GM19043 (cell line): ENCODE data around the gene UBE2D3.

Source experiments
- ATAC-seq: cut with Tn5 transposase; IDR thresholded peaks from one replicate; pipeline ENCODE4 v1.9.1; 2021; ENCODE audit warnings: low read depth; ENCODE audit not compliant: unreplicated experiment

The UBE2D3 gene

DNA sequence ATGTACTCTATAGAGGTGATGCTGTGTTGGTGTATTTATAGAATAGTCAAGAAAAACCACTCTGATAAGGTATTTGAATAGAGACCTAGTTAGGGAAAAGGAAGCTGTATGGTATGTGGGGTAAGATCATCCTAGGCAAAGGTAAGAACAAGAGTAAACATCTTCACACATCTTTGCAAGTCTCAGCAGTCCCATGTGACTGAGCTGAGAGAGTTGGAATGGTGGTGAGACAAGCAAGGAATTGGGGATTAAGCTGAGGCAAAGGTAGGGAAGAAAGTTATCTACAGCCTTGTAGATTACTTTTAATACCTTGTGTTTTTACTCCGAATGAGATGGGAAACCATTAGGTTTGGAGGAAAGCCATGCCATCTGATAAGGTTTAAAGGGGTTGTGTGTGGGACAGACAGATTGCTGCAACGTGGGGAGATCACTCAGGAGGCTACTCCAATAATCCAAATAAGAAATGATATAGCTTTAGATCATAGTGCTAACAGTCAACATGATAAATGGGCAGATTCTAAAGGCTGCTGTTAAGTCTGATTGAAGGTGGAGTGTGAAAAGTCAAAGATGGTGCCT, 34.9 kb downstream of the UBE2D3 start:
- ATAC-seq = no peak

DNA sequence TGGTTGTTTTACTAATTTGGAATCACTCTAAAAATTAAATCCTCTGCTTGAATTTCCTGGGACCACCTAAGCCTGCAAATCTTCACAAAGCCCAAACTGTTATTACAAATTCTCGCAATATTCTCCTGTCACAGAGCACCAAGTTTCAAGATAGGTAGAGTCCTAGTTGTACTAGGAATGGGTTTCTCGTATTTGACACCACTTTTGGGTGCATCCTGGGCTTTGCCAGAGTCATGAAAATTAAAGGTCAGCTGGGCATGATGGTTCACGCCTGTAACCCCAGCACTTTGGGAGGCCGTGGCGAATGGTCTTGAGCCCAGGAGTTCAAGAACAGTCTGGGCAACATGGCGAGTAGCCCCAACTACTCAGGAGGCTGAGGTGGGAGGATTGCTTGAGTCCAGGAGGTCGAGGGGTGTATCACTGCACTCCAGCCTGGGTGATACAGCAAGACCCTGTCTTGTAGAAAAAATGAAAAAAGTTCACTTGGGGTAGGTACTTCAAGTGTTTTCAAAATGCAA, 36.0 kb downstream of the UBE2D3 start:
- no peak for ATAC-seq

DNA sequence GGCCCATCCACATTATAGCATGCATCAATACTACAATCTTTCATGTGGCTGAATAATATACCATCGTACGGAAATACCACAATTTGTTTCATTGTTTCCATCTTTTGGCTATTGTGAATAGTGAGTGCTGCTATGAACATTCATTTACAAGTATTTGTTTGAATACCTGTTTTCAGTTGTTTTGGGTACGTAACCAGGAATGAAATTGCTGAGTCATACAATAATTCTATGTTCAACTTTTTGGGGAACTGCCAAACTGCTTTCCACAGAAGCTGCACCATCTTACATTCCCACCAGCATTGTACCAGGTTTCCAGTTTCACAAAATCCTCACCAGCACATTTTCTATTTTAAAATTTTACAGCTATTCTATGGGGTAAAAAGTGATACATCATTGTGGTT, 38.0 kb downstream of the UBE2D3 start:
- ATAC-seq = no peak

DNA sequence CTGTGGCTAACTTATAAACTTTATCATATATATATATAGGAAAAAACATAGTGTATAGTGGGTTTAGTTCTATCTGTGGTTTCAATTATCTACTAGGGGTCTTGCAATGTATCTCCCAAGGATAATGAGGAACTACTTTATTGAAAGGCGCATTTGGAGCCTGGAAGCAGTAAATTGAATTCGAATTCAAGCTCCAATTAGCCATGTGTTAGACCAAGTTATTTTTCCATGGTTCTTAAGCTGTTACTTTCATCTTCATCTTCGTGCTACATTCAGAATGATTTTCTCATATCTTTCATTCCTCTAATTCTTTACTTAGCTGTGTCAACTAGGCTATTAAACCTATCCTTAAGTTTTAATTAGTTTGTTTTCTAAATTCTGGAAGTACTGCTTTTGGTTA, 39.4 kb downstream of the UBE2D3 start:
- no peak for ATAC-seq

DNA sequence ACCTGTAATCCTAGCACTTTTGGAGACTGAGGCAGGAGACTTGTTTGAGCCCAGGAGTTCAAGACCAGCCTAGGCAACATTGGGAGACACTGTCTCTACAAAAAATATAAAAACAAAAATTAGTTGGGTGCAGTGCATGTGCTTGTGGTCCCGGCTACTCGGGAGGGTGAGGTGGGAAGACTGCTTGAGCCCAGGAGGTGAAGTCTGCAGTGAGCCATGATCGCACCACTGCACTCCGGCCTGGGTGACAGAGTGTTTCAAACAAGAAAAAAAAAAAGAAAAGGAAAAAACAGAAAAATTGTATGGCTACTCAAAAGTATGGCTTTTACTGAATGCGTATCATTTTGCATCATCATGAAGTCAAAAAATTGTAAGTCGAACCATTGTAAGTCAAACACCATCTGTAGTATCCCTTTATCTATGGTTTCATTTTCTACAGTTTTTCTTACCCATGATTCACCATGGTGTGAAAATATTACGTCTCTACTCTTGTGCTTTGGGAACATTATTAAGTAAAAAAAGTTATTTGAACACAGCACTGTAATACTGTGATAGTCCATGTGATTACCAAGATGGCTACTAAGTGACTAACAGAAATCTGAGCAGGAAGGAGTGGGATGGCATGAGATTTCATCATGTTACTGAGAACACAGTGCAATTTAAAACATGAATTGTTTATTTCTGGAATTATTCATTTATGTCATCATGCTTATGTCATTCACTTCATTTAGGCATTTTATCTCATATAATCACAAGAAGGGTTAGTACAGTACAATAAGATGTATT, 40.1 kb downstream of the UBE2D3 start:
- ATAC-seq = no peak

DNA sequence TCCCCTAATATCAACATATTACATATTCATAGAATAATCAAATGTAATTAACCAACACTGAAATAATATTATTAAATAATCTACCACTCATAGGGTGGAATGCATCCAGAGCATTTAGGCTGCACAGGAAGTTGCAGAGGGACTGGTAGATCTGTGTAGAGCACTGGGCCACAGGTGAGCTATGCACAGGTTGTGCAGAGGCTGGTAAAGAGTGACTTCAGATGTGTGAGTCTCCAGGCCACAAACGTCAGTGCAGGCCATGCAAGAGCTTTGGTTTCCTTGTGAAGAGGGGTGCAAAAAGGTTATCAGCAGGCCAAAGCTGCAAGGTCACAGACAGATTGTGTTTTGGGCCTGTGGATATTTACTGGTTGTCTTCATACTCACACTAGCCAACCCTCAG, 41.1 kb downstream of the UBE2D3 start:
- no peak for ATAC-seq

DNA sequence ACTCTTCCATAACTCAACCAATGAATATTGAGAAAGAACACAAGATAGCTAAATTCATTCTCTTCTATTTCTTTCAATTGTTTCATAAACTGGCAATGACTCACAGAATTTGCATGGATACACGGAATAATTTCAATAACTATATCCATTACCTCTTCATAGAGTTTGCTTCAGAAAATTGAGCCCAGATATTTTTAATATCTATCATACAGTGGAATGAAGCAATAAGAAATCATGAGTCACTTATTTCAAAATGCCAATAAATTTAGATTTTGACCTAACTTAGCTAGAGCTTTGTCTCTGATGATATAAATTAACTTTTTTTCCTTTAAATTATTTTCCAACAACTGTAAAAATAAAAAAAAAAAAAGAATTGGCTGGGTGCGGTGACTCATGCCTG, 44.3 kb downstream of the UBE2D3 start:
- no peak for ATAC-seq

DNA sequence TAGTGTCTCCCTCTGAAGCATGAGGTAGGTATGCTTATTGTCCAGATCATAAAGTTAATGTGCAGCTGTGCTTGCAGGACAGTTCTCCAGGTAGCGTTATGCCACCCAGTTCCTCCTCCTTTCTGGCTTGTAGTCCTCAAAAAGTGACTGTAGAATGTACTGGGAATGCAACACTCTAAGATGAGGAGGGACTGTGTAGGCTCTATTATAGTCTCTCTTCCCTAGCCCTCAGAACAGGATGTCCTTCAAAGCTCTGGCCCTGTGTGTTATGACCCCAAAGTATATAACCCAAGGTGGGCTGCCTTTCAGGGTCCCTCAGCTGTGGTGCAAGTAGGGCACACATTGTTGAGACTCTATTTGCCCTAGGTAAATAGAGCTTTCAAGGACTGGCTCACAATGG, 45.8 kb downstream of the UBE2D3 start:
- no peak for ATAC-seq

DNA sequence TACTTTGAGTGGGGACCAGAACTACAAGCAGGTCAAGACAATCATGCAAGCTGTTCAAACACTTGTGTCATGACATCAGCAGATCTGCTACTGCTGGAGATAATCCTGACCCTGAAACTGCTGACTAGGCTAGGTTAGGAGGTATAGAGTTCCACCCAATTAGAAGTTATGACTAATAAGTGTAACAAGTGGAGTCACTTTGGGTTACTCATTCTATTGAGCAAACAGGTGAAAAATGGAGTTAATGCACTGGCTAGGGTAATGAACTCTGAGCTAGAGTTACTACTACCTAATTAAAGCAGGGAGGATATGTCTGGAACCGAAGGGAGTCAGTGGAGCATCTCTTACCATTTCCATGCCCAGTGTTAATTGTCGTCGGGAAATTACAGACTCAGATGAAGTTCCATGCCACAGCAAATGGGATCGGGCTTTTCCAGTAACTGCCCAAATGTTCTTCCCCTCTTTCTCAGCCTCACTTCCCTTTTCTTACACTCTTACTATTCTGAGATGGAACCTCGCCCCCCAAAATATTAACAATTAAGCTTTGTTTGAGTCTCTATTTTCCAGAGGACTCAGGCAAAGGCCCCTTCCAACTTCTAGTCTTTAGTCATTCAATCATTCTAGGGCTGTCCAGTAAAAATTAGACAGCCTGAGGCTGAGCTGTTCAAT, 46.7 kb downstream of the UBE2D3 start:
- no peak for ATAC-seq

DNA sequence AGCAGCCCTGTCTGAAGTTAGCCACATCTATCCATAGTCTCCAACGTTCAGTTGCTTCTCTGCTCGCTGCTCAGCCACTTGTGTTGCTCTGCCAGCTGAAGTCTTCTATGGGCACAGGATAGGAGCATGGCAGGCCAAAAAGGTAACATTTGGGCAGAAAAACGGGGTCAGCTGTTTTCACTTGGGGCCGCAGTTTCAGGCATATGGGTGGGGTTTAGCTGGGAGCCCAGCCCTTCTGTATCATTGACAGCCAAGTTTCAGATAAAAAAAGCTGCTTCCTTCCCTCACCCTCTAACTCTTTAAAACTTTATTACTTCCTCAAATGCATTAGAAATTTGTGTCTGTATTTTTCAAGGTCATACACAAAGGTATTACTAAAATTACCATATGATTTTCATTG, 48.1 kb downstream of the UBE2D3 start:
- ATAC-seq = no peak

DNA sequence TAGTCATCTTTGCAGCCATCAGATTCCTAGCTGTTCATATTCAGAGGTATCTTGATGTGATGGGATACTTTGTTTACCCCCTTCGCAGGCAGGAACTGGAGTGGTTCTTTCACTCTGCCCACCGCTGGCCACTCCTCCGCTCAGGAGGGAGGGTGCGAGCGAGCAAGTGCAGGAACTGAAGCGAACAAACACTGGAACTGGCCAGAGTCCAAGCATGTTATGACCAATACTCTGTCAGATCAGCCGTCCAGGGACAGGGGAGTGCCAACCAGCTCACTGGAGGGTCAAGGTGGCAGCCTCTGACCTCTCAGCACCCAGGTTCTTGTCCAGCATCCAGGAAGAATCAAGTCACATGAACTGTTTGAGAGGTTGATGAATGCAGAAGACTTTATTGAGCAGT, 48.6 kb downstream of the UBE2D3 start:
- no peak for ATAC-seq

DNA sequence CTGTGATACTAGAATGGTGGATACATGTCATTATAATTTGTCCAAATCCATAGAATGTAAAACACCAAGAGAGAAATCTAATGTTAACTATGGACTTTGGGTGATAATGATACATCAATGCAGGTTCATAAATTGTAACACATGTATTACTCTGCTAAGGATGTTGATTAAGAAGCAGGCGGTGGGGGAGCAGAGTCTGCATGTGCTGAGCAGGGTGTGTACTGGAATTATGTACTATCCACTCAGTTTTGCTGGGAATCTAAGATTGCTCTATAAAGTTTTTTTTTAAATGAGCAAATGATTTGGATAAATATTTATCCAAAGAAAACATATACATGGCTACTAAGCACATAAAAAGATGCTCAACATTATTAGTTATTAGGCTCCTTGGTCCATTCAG, 51.5 kb downstream of the UBE2D3 start:
- ATAC-seq = no peak

DNA sequence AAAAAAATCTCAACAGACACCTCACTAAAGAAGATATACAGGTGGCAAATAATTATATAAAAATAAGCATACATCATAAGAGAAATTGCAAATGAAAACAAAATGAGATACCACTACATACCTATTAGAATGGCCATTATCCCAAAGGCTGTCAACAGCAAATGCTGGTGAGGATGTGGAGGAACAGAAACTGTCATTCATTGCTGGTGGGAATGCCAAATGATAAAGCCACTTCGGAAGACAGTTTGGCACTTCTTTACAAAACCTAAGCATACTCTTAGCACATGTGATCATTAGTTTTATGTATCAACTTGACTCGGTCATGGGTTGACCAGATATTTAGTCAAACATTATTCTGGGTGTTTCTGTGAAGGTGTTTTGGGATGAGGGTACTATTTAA, 53.1 kb downstream of the UBE2D3 start:
- no peak for ATAC-seq

DNA sequence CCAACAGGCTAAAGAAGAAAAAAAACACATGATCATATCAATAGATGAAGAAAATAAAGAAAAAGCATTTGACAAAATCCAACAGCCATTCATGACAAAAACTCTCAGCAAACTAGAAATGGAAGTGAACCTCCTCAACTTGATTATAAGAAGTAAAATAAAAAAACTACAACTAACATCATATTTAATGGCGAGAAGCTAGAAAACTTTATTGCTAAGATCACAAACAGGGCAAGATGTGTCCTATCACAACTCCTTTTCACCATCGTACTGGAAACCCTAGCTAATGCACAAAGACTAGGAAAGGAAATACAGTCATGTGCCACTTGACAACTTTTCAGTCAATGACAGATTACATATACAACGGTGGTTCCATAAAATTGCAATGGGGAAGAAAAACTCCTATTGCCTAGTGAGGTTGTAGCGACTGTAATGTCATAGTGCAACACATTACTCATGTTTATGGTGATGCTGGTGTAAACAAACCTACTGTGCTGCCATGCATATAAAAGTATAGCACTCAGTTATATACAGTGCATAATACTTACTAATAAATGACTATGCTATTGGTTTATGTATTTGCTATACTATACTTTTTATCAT, 54.5 kb downstream of the UBE2D3 start:
- no peak for ATAC-seq

DNA sequence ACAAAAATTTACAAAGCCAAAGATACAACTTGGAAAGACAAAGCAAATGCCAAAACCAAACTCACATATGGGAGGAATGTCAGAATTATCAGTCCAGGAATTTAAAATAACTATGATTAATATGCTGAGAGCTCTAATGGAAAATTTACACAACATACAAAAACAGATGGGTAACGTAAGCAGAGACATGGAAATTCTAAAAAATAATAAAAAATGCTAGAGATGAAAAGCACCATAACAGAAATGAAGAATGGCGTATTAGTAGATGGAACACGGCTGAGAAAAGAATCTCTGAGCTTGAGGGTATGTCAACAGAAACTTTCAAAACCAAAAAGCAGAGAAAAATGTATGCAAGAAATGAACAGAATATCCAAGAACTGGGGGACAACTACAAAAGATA, 62.5 kb downstream of the UBE2D3 start:
- no peak for ATAC-seq

DNA sequence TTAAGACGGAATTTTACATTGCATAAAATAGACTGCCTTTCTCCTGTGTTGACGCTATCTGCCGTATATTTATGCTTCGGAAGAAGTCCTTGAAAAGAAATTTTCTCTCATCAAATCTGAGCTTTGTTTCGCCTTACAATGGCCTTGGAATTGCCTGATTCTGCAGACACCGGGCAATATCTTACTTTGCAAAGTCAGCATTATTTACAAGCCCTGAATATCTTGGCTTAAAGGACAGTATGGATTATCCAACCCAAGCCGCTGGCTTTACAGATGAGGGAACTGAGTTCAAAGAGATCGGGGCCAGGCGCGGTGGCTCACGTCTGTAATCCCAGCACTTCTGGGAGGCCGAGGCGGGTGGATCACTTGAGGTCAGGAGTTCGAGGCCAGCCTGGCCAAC, 65.4 kb downstream of the UBE2D3 start:
- ATAC-seq = no peak

DNA sequence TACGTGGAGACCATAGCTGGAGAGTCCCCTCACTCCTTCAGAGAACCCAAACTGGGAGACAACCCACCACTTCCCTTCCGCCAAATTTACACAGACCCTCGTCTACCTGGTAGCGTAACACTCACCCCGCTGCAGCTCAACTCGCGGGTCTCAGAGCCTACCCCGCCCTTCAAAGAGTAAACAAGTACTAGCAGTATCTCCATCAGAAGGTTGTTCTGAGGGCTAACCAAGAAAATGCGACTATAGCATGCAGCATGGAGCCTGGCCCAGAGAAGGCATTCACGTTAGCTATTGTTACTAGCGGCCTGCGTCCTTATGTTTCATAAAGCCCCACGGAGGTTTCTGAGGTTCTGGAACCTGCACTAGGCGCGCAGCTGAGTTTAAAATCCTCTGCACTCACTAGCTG, 66.1 kb downstream of the UBE2D3 start:
- ATAC-seq = peak; percentile 7

DNA sequence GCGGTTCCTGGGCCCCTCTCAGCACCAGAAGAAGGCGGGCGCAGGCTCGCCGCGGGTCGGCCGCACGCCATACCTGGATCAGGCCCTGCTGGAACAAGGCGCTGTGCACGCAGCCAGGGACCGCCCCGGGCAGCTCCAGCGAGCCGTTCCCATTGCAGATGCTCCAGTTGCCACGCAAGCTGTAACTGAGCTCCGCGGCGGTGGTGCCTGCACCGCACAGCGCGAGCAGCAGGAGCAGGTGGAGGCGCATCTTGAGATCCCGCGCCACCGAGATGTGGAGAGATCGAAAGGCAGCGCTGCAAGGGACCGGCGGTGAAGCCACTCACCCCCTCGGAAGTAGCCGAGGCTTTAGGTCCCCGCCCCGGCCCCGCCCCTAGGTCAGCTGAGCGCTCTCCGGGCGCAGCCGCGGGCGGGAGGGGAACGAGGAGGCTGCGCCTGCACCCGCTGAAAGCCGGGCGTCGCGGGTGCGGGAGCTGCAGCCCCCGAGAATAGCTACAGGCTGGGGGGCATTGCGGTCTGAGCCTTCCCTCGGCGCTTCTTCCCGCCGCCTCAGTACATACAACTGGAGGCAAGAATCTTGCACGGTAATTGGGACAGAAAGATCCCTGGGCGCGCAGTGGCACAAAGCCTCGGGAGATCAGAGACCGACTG, 66.6 kb downstream of the UBE2D3 start, which contains the start of gene MANBA:
TSS of gene MANBA (minus strand) at position 324 of the 651 bp plus-strand sequence. CDS start at position 250, 74 bp downstream.
- peak; percentile 86 for ATAC-seq

DNA sequence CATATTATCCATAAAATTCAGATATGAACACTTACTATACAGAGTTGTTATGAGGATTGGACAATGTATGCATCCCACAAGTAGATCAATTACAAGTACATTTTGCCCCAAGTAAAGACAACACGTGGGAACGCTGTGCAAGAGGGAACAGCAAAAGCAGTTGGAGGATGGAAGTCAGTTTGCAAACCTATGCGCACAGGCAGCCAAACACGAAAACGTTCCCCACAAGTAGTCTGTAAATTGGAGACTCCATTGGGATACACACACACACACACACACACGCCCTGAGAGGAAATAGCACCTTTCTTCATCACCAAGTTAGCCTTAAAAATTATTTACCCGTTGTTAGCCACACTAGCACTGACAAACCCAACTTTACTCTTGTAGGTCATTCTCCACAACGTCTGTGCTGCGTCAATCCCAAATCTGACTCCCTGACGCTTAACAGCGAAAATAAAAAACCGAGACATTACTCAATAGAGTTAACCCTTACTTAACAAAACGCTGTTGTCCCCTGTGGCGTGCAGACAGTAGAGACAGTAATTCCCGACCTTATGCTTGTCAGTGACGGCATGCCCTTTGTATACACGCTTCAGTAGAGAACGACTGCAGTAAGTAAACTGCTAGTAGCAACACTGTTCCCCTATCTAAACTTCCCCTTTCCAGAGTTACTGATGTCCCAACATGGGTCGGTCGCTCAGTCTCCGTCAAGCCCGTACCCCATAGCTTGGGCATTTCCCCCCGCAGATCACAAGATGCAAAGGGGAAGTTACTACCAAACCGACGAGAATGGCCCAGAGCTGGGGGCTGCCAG, 67.3 kb downstream of the UBE2D3 start:
- ATAC-seq = peak; percentile 42
